ENCODE measurements around the gene GLI1. TPM values are rescaled to one million over a fixed set of nuclear protein-coding genes. Genes with fewer than 3 reads are reported as not detected.

The GLI1 gene
- polyA plus RNA-seq, 1 donor (not counting 4 experiments of a cell fraction or from before 2014, with no cell fraction given), result 1.0 TPM

GRCh38 chr12:57475271-57476161 lies 15.9 kb downstream of the GLI1 start:
- Histone ChIP-seq H3K9me3 (ENCODE audit: control insufficient read depth, low read depth, low read length) (no peaks in the 10 kb centered on the region), H3K27ac (ENCODE audit: control insufficient read depth, insufficient read depth, low read length) (no peak overlapping the region), H3K27me3 (ENCODE audit: control insufficient read depth, extremely low read depth, insufficient read depth, low read length) (peaks cover 84% of the 10 kb centered on the region), H3K36me3 (ENCODE audit: control insufficient read depth in 2 of 2, extremely low read depth in 1 of 2, insufficient read depth in 2 of 2, low read length in 2 of 2) (no peaks in the 10 kb centered on the region), H3K9me1 (ENCODE audit: control insufficient read depth, extremely low read depth, insufficient read depth, low read length) (no peaks in the 10 kb centered on the region), H2AFZ (ENCODE audit: control insufficient read depth, low read length) (no peak overlapping the region), H3K4me2 (ENCODE audit: control insufficient read depth, extremely low read depth, insufficient read depth, low read depth, low read length) (peak overlapping the region; percentile 40), H3K79me2 (ENCODE audit: control insufficient read depth, insufficient read depth, low read length) (no peaks in the 10 kb centered on the region), H3K4me3 (ENCODE audit: control insufficient read depth in 2 of 3, extremely low read depth in 1 of 3, insufficient read depth in 2 of 3, low read depth in 1 of 3, low read length in 3 of 3) (no peak overlapping the region), H3K9ac (ENCODE audit: control insufficient read depth, extremely low read depth, insufficient read depth, low read length) (no peak overlapping the region), H3K4me1 (ENCODE audit: control insufficient read depth, extremely low read depth, insufficient read depth, low read length) (peaks cover 3% of the 10 kb centered on the region), H4K20me1 (ENCODE audit: control insufficient read depth, extremely low read depth, insufficient read depth, low read length) (no peaks in the 10 kb centered on the region)
- dilution Hi-C loops (cut with MboI; ENCODE audit: extremely low pct_ligation_motif_present, low sequenced_read_pairs), result no loop called here
- TF ChIP-seq EZH2 (IDR thresholded peaks at IDR 0.05; ENCODE audit: low read length) (peak; percentile 43), CTCF (optimal IDR thresholded peaks at IDR 0.05 in 1 of 3, IDR thresholded peaks at IDR 0.05 in 1 of 3, conservative IDR thresholded peaks at IDR 0.05 in 1 of 3; ENCODE audit: extremely low read depth in 1 of 3, insufficient read depth in 2 of 3, low read length in 3 of 3) (peak in 1 of 3 experiments; percentile 15)
- FAIRE-seq, result no peak
- DNase-seq (ENCODE audit: low read depth, low spot score), result no peak

GRCh38 chr12:57476162-57476992 lies 16.8 kb downstream of the GLI1 start:
- Histone ChIP-seq H3K36me3 (ENCODE audit: control insufficient read depth in 2 of 2, extremely low read depth in 1 of 2, insufficient read depth in 2 of 2, low read length in 2 of 2) (no peaks in the 10 kb centered on the region), H3K9me3 (ENCODE audit: control insufficient read depth, low read depth, low read length) (no peaks in the 10 kb centered on the region), H2AFZ (ENCODE audit: control insufficient read depth, low read length) (no peak overlapping the region), H3K27ac (ENCODE audit: control insufficient read depth, insufficient read depth, low read length) (no peak overlapping the region), H3K9ac (ENCODE audit: control insufficient read depth, extremely low read depth, insufficient read depth, low read length) (no peak overlapping the region), H3K4me3 (ENCODE audit: control insufficient read depth in 2 of 3, extremely low read depth in 1 of 3, insufficient read depth in 2 of 3, low read depth in 1 of 3, low read length in 3 of 3) (no peak overlapping the region), H3K4me2 (ENCODE audit: control insufficient read depth, extremely low read depth, insufficient read depth, low read depth, low read length) (peak overlapping the region; percentile 27), H3K9me1 (ENCODE audit: control insufficient read depth, extremely low read depth, insufficient read depth, low read length) (no peaks in the 10 kb centered on the region), H3K79me2 (ENCODE audit: control insufficient read depth, insufficient read depth, low read length) (no peaks in the 10 kb centered on the region), H4K20me1 (ENCODE audit: control insufficient read depth, extremely low read depth, insufficient read depth, low read length) (no peaks in the 10 kb centered on the region), H3K4me1 (ENCODE audit: control insufficient read depth, extremely low read depth, insufficient read depth, low read length) (peaks cover 3% of the 10 kb centered on the region), H3K27me3 (ENCODE audit: control insufficient read depth, extremely low read depth, insufficient read depth, low read length) (peaks cover 78% of the 10 kb centered on the region)
- peak; percentile 92 for TF ChIP-seq EZH2 (IDR thresholded peaks at IDR 0.05; ENCODE audit: low read length)
- TF ChIP-seq CTCF (optimal IDR thresholded peaks at IDR 0.05 in 1 of 3, IDR thresholded peaks at IDR 0.05 in 1 of 3, conservative IDR thresholded peaks at IDR 0.05 in 1 of 3; ENCODE audit: extremely low read depth in 1 of 3, insufficient read depth in 2 of 3, low read length in 3 of 3), result peak in 1 of 3 experiments; percentile 38
- dilution Hi-C loops (cut with MboI; ENCODE audit: extremely low pct_ligation_motif_present, low sequenced_read_pairs), result no loop called here
- FAIRE-seq (no peak), DNase-seq (ENCODE audit: low read depth, low spot score) (no peak)
